K562 (cell line): ENCODE data around the gene CLIP2. TPM values are rescaled to one million over a fixed set of nuclear protein-coding genes. Genes with fewer than 3 reads are reported as not detected.

Source experiments
- KLF1 ChIP-seq: fragments of 450-650 bp; IDR thresholded peaks from 2 replicates; pipeline ENCODE4 v1.6.1; 2016; ENCODE audit warnings: missing genetic modification characterization, missing compliant biosample characterization
- RAD51 ChIP-seq: fragments of 450-650 bp; IDR thresholded peaks from 2 replicates; pipeline ENCODE4 v1.7.1; 2016; ENCODE audit warnings: low read depth, mild to moderate bottlenecking, borderline replicate concordance
- SRSF1 ChIP-seq: fragments of 200-400 bp; formaldehyde crosslinking; IDR thresholded peaks from 2 replicates; pipeline ENCODE4 v1.6.1; 2017; ENCODE audit warnings: mild to moderate bottlenecking, low read depth, low read length, moderate library complexity
- ZNF24 ChIP-seq: fragments of 450-650 bp; IDR thresholded peaks from 2 replicates; pipeline ENCODE4 v1.6.1; 2016
- ZNF785 ChIP-seq: fragments of 250-450 bp; sonication (Bioruptor Pico); IDR thresholded peaks from 2 replicates; pipeline ENCODE4 v1.4.0; 2020; ENCODE audit warnings: mild to moderate bottlenecking
- ZSCAN29 ChIP-seq: fragments of 450-650 bp; IDR thresholded peaks from 2 replicates; pipeline ENCODE4 v1.6.1; 2017
- polyA plus RNA-seq, 8 experiments: library from polyadenylated mRNA; depleted of rRNA in 4 of 8; stranded (reverse) in 5 of 8; unstranded in 3 of 8; fragments of >200 nt; fragmentation: Nextera tagmentation in 2 of 8; fragmentation: Illumina TruSeq in 1 of 8; extraction: Ambion mirVana in 2 of 8; extraction: Trizol in 1 of 8; gene quantifications; 2 replicates each; pipeline versions ENCODE4 v1.2.1 to v1.2.3, GENCODE V29; 2011 to 2014; ENCODE audit warnings: inconsistent platforms in 1 of 8, missing spikeins in 1 of 8
- total RNA-seq, 7 experiments: library from RNA; depleted of rRNA in 6 of 7; stranded (reverse); fragments of >200 nt in 6 of 7; fragmentation: Illumina TruSeq in 2 of 7; extraction: Trizol in 2 of 7; gene quantifications; 2 replicates each; pipeline versions ENCODE4 v1.2.1 to v1.2.3, GENCODE V29; 2011 to 2021; ENCODE audit warnings: low replicate concordance in 1 of 7
- TF ChIP-seq, protein P1 (sequence below): fragments of 250-450 bp; sonication (Bioruptor Pico); IDR thresholded peaks from 2 replicates; pipeline ENCODE4 v1.4.0; 2020; ENCODE audit warnings: mild to moderate bottlenecking, moderate library complexity
- TF ChIP-seq, protein P2 (sequence below): IDR thresholded peaks from 2 replicates; pipeline ENCODE4 v1.6.1; 2011; ENCODE audit not compliant: insufficient read length; ENCODE audit errors: extremely low read depth
- TF ChIP-seq, protein P3 (sequence below): fragments of 450-650 bp; conservative IDR thresholded peaks from 2 replicates; pipeline ENCODE4 v1.6.1; 2016; ENCODE audit warnings: missing genetic modification characterization, low read depth, mild to moderate bottlenecking, control low read depth, missing compliant biosample characterization

CLIP2 gene
- total and polyA plus RNA-seq, 9 of the 15 experiments (the other 6 are each of a cell fraction or from before 2014, with no cell fraction given): 0.07 to 5.4 (median 2.1) TPM

DNA sequence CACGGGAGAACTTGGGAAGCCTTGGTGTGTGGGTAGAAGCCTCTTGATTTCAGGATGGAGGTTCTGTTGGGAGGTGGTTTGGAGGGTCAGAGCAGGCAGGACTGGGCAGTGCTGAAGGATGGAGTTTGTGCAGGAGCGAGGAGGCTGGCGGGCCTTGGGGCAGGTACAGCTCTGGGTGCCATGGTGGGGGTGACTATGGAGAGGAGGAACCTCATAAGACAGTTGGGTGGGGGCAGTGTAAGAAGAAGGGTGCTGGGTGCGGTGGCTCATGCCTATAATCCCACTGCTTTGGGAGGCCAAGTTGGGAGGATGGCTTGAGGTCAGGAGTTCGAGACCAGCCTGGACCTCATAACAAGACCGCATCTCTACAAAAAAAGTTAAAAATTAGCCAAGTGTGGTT, 109.8 kb downstream of the CLIP2 start (continued):
- TF ChIP-seq ZSCAN29 (no peak), ZNF24 (no peak), SRSF1 (no peak), RAD51 (no peak), KLF1 (no peak), ZNF785 (no peak)
- TF ChIP-seq, protein P1, sequence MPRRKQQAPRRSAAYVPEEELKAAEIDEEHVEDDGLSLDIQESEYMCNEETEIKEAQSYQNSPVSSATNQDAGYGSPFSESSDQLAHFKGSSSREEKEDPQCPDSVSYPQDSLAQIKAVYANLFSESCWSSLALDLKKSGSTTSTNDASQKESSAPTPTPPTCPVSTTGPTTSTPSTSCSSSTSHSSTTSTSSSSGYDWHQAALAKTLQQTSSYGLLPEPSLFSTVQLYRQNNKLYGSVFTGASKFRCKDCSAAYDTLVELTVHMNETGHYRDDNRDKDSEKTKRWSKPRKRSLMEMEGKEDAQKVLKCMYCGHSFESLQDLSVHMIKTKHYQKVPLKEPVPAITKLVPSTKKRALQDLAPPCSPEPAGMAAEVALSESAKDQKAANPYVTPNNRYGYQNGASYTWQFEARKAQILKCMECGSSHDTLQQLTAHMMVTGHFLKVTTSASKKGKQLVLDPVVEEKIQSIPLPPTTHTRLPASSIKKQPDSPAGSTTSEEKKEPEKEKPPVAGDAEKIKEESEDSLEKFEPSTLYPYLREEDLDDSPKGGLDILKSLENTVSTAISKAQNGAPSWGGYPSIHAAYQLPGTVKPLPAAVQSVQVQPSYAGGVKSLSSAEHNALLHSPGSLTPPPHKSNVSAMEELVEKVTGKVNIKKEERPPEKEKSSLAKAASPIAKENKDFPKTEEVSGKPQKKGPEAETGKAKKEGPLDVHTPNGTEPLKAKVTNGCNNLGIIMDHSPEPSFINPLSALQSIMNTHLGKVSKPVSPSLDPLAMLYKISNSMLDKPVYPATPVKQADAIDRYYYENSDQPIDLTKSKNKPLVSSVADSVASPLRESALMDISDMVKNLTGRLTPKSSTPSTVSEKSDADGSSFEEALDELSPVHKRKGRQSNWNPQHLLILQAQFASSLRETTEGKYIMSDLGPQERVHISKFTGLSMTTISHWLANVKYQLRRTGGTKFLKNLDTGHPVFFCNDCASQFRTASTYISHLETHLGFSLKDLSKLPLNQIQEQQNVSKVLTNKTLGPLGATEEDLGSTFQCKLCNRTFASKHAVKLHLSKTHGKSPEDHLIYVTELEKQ (CRISPR knock-in tag): no peak
- TF ChIP-seq, protein P2, sequence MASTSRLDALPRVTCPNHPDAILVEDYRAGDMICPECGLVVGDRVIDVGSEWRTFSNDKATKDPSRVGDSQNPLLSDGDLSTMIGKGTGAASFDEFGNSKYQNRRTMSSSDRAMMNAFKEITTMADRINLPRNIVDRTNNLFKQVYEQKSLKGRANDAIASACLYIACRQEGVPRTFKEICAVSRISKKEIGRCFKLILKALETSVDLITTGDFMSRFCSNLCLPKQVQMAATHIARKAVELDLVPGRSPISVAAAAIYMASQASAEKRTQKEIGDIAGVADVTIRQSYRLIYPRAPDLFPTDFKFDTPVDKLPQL: no peak
- TF ChIP-seq, protein P3, sequence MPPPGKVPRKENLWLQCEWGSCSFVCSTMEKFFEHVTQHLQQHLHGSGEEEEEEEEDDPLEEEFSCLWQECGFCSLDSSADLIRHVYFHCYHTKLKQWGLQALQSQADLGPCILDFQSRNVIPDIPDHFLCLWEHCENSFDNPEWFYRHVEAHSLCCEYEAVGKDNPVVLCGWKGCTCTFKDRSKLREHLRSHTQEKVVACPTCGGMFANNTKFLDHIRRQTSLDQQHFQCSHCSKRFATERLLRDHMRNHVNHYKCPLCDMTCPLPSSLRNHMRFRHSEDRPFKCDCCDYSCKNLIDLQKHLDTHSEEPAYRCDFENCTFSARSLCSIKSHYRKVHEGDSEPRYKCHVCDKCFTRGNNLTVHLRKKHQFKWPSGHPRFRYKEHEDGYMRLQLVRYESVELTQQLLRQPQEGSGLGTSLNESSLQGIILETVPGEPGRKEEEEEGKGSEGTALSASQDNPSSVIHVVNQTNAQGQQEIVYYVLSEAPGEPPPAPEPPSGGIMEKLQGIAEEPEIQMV (tag): no peak
